B cell (primary cell): Measurements from ENCODE around the gene NAXE. TPM values are rescaled to one million over a fixed set of nuclear protein-coding genes. Genes with fewer than 3 reads are reported as not detected.
"Not testable (repeated sequence)": the region's sequence is repeated elsewhere in the genome, so short reads cannot be mapped to it uniquely, and the experiment has no call there.

Experiments
- ATAC-seq: fragments of 200-7000 bp; cut with Tn5 transposase; one replicate; pipeline ENCODE4 v1.10.0; 2021; ENCODE audit warnings: low read depth, mild to moderate bottlenecking, moderate number of reproducible peaks, moderate library complexity
- CTCF ChIA-PET: fragments of 350-600 bp; sonication (Branson Sonifier 250); formaldehyde crosslinking; loops from one replicate; lab custom pipeline; 2021; ENCODE audit warnings: antibody characterized with exemption, inconsistent platforms; lab: Charles Lee
- POLR2A ChIA-PET: fragments of 350-600 bp; sonication (Branson Sonifier 250); formaldehyde crosslinking; loops from one replicate; lab custom pipeline; 2021; ENCODE audit warnings: antibody characterized with exemption; lab: Charles Lee
- DNase-seq: peaks from one replicate; pipeline ENCODE4 v3.0.0; 2013
- H2AFZ ChIP-seq: 2 replicates; pipeline ENCODE4 v1.6.1; 2012; ENCODE audit warnings: mild to moderate bottlenecking, low read depth, low read length; ENCODE audit not compliant: insufficient read depth, poor library complexity, severe bottlenecking
- H3K27ac ChIP-seq, 2 donors: 1 replicate in 1 of 2; 2 replicates in 1 of 2; pipeline ENCODE4 v1.5.1; 2012 to 2013; ENCODE audit warnings: low read length in 2 of 2, mild to moderate bottlenecking in 2 of 2, moderate library complexity in 1 of 2
- H3K27me3 ChIP-seq, 4 experiments: fragments of 200-600 bp in 1 of 4; sonication (generic) in 1 of 4; replicated peaks in 1 of 4; 1 replicate in 2 of 4; 2 replicates in 2 of 4; pipeline versions ENCODE4 v1.6.1 to v1.7.0; 2013 to 2016; ENCODE audit warnings: low read length in 3 of 4, mild to moderate bottlenecking in 2 of 4, mixed read lengths in 1 of 4, moderate library complexity in 1 of 4; ENCODE audit not compliant: insufficient read depth in 4 of 4, control insufficient read depth in 3 of 4; ENCODE audit errors: control extremely low read depth in 1 of 4
- H3K36me3 ChIP-seq, 2 experiments: replicated peaks in 1 of 2; 1 replicate in 1 of 2; 2 replicates in 1 of 2; pipeline versions ENCODE4 v1.6.1 to v1.7.1; 2013; ENCODE audit warnings: low read length in 1 of 2; ENCODE audit not compliant: insufficient read depth in 2 of 2, control insufficient read depth in 1 of 2; ENCODE audit errors: control extremely low read depth in 1 of 2, extremely low read depth in 1 of 2
- H3K4me1 ChIP-seq, 2 donors: fragments of 200-600 bp in 1 of 2; sonication (generic) in 1 of 2; 1 replicate in 1 of 2; 2 replicates in 1 of 2; pipeline versions ENCODE4 v1.5.1 to v1.6.1; 2013 to 2017; ENCODE audit warnings: low read length in 2 of 2; ENCODE audit not compliant: control insufficient read depth in 2 of 2, insufficient read depth in 2 of 2
- H3K4me2 ChIP-seq: replicated peaks from 2 replicates; pipeline ENCODE3; 2012; ENCODE audit warnings: mild to moderate bottlenecking, low read depth, low read length; ENCODE audit not compliant: poor library complexity, severe bottlenecking
- H3K4me3 ChIP-seq, 5 experiments: fragments of 200-600 bp in 1 of 5; sonication (generic) in 1 of 5; 1 replicate in 3 of 5; 2 replicates in 2 of 5; pipeline versions ENCODE4 v1.5.1 to v1.7.0; 2011 to 2016; ENCODE audit warnings: low read length in 4 of 5, mild to moderate bottlenecking in 4 of 5, low read depth in 2 of 5, control low read depth in 1 of 5, moderate library complexity in 1 of 5; ENCODE audit not compliant: insufficient read depth in 1 of 5; ENCODE audit errors: control extremely low read depth in 1 of 5, extremely low read depth in 1 of 5
- H3K79me2 ChIP-seq: fragments of 200-600 bp; sonication (generic); one replicate; pipeline ENCODE4 v1.6.0; 2016; ENCODE audit warnings: low read length; ENCODE audit not compliant: control insufficient read depth, insufficient read depth
- H3K9ac ChIP-seq: fragments of 200-600 bp; sonication (generic); 2 replicates; pipeline ENCODE4 v1.6.1; 2017; ENCODE audit warnings: mild to moderate bottlenecking, low read length, moderate library complexity
- H3K9me3 ChIP-seq, 3 donors: one replicate each; pipeline versions ENCODE4 v1.6.1 to v1.7.1; 2013; ENCODE audit warnings: low read length in 2 of 3; ENCODE audit not compliant: control insufficient read depth in 2 of 3, insufficient read depth in 1 of 3; ENCODE audit errors: control extremely low read depth in 1 of 3
- H4K20me1 ChIP-seq: 2 replicates; pipeline ENCODE4 v1.6.0; 2012; ENCODE audit warnings: mild to moderate bottlenecking, low read length; ENCODE audit not compliant: insufficient read depth, control insufficient read depth, poor library complexity, severe bottlenecking
- H3K27ac Mint-ChIP-seq: one replicate; pipeline ENCODE4 v1.8.0; 2021; ENCODE audit warnings: mixed read lengths
- H3K27me3 Mint-ChIP-seq: one replicate; pipeline ENCODE4 v1.8.0; 2021; ENCODE audit warnings: mixed read lengths
- H3K4me1 Mint-ChIP-seq: one replicate; pipeline ENCODE4 v1.8.0; 2021; ENCODE audit warnings: mixed read lengths
- H3K4me3 Mint-ChIP-seq: one replicate; pipeline ENCODE4 v1.8.0; 2021; ENCODE audit warnings: mixed read lengths
- H3K9me3 Mint-ChIP-seq: one replicate; pipeline ENCODE4 v1.8.0; 2022; ENCODE audit warnings: mixed read lengths; ENCODE audit not compliant: insufficient read depth
- CTCF ChIP-seq: fragments of 200-600 bp; IDR thresholded peaks from one replicate; pipeline ENCODE4 v1.8.0; 2022; ENCODE audit warnings: antibody characterized with exemption, mild to moderate bottlenecking
- EZH2 ChIP-seq: IDR thresholded peaks from 2 replicates; pipeline ENCODE4 v1.6.1; 2012; ENCODE audit warnings: borderline replicate concordance, low read depth, mild to moderate bottlenecking, moderate library complexity, low read length; ENCODE audit not compliant: insufficient read depth, poor library complexity, severe bottlenecking
- WGBS: methylation state at CpG from one replicate; pipeline ENCODE4 v1.1.5; 2013; ENCODE audit warnings: missing lambda C conversion rate; ENCODE audit not compliant: insufficient coverage; 5-methylcytosine and 5-hydroxymethylcytosine counted together
- intact Hi-C: fragments of 100-400 bp; cut with micrococcal nuclease; formaldehyde crosslinking; loops from one replicate; pipeline ENCODE4 v1.10.0; 2022
- polyA plus RNA-seq: library from polyadenylated mRNA; depleted of rRNA; stranded (reverse); fragments of >200 nt; gene quantifications from 2 replicates; pipeline ENCODE4 v1.2.3, GENCODE V29; 2012
- total RNA-seq, 2 donors: library from RNA; stranded (reverse); fragments of 120-200 nt in 1 of 2; gene quantifications; 1 replicate in 1 of 2; 2 replicates in 1 of 2; pipeline versions ENCODE4 v1.2.3 to v1.2.4, GENCODE V29; 2013 to 2022

The NAXE gene
- total and polyA plus RNA-seq, 2 donors (not counting 1 experiment from before 2014, with no cell fraction given): 42.8 to 59.7 TPM

GRCh38 chr1:156551869-156552268 lies 39.7 kb upstream of the NAXE start:
- ATAC-seq: no peak
- H3K4me1 ChIP-seq: peaks cover 45 to 49% of the 10 kb centered on the region in 2 donors
- TF ChIP-seq CTCF (no peak), EZH2 (no peak)
- H3K36me3 ChIP-seq: no peaks in the 10 kb centered on the region
- H3K9me3 ChIP-seq: peaks cover 0 to 2% (median 0%) of the 10 kb centered on the region in 3 donors
- Mint-ChIP-seq H3K4me1 (peaks cover 49% of the 10 kb centered on the region), H3K27me3 (no peaks in the 10 kb centered on the region), H3K4me3 (peak overlapping the region; percentile 23), H3K9me3 (no peaks in the 10 kb centered on the region), H3K27ac (peak overlapping the region; percentile 43)
- CTCF ChIA-PET: interaction anchor here (0.6 to 1.9 kb wide), 5 partner anchors 20 to 98 kb away, joined by 3 to 7 read pairs (median 4); no protein-coding TSS in a partner anchor
- peak overlapping the region; percentile 39 for H3K4me2 ChIP-seq
- H3K27me3 ChIP-seq: no peaks in the 10 kb centered on the region
- 86% methylated on average over 6 of the region's 6 CpGs for WGBS
- H3K79me2 ChIP-seq: no peaks in the 10 kb centered on the region
- peak overlapping the region; percentile 5 for H2AFZ ChIP-seq
- no peak overlapping the region for H3K4me3 ChIP-seq
- no peak for DNase-seq
- H3K9ac ChIP-seq: no peak overlapping the region
- intact Hi-C loops: no loop called here
- POLR2A ChIA-PET: interaction anchor here (1.2 kb wide), 1 partner anchor 51 kb away, joined by 7 read pairs; the partner anchor contains the start of gene MEF2D
- H4K20me1 ChIP-seq: no peaks in the 10 kb centered on the region
- no peak overlapping the region for H3K27ac ChIP-seq

GRCh38 chr1:156552518-156552917 lies 39.1 kb upstream of the NAXE start:
- intact Hi-C loops: no loop called here
- peaks cover 49% of the 10 kb centered on the region for H3K4me1 Mint-ChIP-seq
- CTCF ChIA-PET: interaction anchor here (0.6 to 1.6 kb wide), 2 partner anchors 20 to 71 kb away, joined by 4 to 7 read pairs; no protein-coding TSS in a partner anchor
- no peak overlapping the region for H3K9ac ChIP-seq
- H3K4me3 ChIP-seq: no peak overlapping the region
- TF ChIP-seq CTCF (no peak), EZH2 (no peak)
- POLR2A ChIA-PET: interaction anchor here (0.7 kb wide), 1 partner anchor 48 kb away, joined by 3 read pairs; no protein-coding TSS in a partner anchor
- H3K27me3 ChIP-seq: no peaks in the 10 kb centered on the region
- DNase-seq: no peak
- no peaks in the 10 kb centered on the region for H3K9me3 Mint-ChIP-seq
- no peak overlapping the region for H3K27ac ChIP-seq
- no peak for ATAC-seq
- H3K79me2 ChIP-seq: no peaks in the 10 kb centered on the region
- WGBS: 53% methylated on average over 3 of the region's 5 CpGs
- H2AFZ ChIP-seq: no peak overlapping the region
- no peaks in the 10 kb centered on the region for H3K36me3 ChIP-seq
- H3K27ac Mint-ChIP-seq: peak overlapping the region; percentile 7
- peaks cover 45 to 49% of the 10 kb centered on the region in 2 donors for H3K4me1 ChIP-seq
- H3K27me3 Mint-ChIP-seq: no peaks in the 10 kb centered on the region
- H4K20me1 ChIP-seq: no peaks in the 10 kb centered on the region
- H3K4me3 Mint-ChIP-seq: peak overlapping the region; percentile 23
- H3K4me2 ChIP-seq: peak overlapping the region; percentile 59
- H3K9me3 ChIP-seq: peaks cover 0 to 2% (median 0%) of the 10 kb centered on the region in 3 donors

GRCh38 chr1:156552937-156553336 lies 38.6 kb upstream of the NAXE start:
- WGBS: 3% methylated on average over 4 of the region's 4 CpGs

More at GRCh38 chr1:156552937-156553336, 38.6 kb upstream of the NAXE start:
- H3K36me3 ChIP-seq, H4K20me1 ChIP-seq, H3K27me3 ChIP-seq, intact Hi-C loops, H3K4me3 ChIP-seq, H3K79me2 ChIP-seq, H3K9me3 Mint-ChIP-seq, H3K27me3 Mint-ChIP-seq, H3K9me3 ChIP-seq: not testable (repeated sequence)
- Histone ChIP-seq H3K9ac (peak overlapping the region; percentile 17), H3K4me1 (peaks cover 45 to 49% of the 10 kb centered on the region in 2 donors), H2AFZ (peak overlapping the region; percentile 65), H3K4me2 (peak overlapping the region; percentile 59), H3K27ac (peak overlapping the region in 1 of 2 donors; percentile 58)
- DNase-seq: peak; percentile 54
- ChIA-PET CTCF (interaction anchor here (1.2 to 1.6 kb wide), 2 partner anchors 24 to 72 kb away, joined by 3 to 7 read pairs; no protein-coding TSS in a partner anchor), POLR2A (interaction anchor here (0.7 kb wide), 1 partner anchor 48 kb away, joined by 3 read pairs; no protein-coding TSS in a partner anchor)
- H3K4me3 Mint-ChIP-seq: peak overlapping the region; percentile 69
- ATAC-seq: peak; percentile 69
- peaks cover 49% of the 10 kb centered on the region for H3K4me1 Mint-ChIP-seq
- peak overlapping the region; percentile 67 for H3K27ac Mint-ChIP-seq
